ENCODE results near the gene CEACAM3.

Gene CEACAM3

DNA sequence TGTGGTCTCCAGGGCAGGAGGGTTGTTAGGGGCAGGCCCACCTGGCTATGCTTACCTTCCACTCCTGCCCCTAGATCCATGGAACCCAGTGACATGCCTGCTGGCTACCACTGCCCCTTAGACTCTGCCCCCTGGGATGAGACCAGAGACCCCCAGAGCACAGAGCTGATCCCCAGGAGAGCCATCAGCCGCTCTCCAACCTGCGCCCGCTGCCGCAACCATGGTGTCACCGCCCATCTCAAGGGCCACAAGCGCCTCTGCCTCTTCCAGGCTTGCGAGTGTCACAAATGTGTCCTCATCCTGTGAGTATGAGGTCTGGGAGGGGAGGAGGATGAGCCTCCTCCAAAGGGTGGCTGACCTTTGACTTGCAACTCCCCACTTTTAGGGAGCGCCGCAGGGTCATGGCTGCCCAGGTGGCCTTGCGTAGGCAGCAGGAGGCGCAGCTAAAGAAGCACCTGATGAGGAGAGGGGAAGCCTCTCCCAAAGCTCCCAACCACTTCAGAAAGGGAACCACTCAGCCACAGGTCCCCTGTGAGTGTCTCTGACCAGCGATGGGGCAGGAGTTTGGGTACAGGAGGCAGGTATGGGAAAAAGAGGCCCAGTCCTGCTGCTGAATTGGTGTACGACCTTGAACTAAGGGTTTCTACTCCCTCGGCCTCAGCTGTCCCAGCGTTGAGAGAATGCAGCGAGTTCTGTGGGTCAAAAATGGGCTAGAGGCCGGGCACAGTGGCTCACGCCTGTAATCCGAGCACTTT lies 51.1 kb downstream of the CEACAM3 start:
- DNase-seq = no peak

DNA sequence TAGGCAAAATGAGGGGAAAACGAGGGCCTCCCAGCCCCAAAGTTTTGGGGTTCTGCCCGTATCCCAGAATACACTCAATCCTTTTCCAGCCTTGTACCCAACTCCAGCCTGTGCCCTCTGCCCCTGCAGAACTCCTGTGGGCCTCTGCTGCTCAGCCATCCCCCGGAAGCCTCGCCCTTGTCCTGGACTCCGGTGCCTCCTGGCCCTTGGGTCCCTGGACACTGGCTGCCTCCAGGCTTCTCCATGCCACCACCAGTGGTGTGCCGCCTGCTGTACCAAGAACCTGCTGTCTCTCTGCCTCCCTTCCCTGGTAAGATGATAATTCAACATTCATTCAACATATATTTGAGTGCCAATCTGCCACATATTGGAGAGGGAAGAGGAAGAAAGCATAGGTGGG lies 52.3 kb downstream of the CEACAM3 start:
- DNase-seq = no peak

DNA sequence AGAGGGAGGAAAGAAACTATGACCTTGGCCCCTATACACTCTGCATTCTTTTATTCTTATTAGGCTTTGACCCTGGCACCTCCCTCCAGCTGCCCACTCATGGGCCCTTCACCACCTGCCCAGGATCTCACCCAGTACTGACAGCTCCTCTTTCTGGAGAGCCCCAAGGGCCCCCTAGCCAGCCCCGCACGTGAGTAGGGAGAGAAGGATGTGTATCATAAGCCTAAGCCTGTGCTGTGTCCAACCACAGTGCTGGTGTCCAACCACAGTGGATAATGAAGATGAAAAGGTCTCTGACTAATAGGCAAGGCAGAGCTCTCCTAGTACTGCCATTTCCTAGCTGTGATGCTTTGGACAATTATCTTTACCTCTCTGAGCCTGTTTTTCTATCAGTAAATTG lies 52.7 kb downstream of the CEACAM3 start:
- no peak for DNase-seq

DNA sequence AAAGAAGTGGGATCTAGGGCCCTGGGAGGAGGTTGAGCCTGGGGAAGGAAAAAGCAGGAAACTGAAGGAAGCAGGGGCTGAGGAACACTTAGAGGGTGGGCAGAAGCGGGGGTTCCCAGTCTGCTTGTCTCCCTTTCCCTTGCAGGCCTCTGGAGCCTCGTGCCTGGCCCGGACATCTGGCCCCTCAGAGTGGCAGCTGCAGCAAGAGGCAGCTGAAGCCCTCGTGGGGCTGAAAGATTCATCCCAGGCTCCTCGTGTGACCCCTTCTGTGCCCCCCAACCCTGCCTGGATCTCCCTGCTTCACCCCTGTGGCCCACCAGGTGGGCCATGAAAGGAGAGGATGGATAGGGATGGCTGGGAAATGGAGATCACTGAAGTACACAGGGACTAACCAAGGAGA lies 54.0 kb downstream of the CEACAM3 start:
- no peak for DNase-seq

DNA sequence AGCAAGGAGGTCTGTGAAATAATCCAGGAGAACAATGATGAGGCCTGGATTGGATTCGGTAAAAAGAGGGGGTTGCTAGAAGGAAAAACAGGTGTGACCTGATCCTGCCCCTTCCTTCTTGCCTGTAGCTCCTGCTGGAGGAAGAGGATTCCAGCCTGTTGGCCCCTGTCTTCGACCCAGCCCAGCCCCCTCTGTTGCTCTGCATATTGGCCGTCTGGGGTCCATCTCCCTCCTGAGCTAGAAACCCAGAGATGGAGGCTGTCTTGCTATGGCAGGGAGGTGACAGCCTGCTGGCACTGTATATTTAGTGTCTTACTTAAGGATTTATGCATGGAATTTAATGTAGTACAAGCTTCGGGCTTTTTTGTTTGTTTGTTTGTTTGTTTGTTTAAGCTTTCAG lies 55.1 kb downstream of the CEACAM3 start:
- no peak for DNase-seq

DNA sequence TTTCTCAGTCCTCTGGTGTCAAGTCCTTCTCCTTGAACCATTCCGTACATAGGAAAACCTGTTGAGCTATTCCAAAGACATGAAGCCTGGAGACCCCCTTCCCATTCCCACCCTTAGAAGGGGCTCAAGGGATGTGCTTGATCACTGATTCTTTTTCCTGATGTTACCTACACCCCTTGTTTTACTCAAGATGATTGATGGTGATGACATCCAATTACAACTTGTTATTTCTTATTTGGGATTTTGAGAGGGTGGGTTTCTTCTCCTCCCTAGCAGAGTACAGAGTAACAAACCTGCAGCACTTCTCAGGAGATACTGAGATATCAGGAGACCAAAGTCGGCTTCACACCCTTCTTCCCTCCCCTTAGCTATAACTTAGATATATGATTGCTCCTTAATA lies 57.0 kb downstream of the CEACAM3 start:
- DNase-seq = no peak

DNA sequence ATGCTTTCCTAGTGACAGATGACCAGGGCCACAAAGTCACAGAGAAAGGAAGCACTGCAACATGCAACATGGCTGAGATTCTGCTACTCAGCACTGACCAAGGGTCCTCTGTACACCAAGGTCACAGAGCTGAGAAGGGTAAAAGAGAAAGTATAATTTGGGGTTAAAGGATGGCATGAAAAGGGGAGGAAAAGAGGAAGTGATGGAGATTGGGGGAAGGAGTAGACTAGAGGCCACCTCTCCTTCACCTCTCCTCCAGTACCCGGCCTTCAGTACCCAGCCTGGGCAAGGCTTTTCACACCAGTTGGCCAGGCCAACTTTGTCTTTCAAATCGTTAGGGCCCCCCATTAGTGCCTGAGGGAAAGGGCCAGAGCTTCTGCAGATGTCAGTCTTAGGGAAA lies 57.4 kb downstream of the CEACAM3 start:
- no peak for DNase-seq

DNA sequence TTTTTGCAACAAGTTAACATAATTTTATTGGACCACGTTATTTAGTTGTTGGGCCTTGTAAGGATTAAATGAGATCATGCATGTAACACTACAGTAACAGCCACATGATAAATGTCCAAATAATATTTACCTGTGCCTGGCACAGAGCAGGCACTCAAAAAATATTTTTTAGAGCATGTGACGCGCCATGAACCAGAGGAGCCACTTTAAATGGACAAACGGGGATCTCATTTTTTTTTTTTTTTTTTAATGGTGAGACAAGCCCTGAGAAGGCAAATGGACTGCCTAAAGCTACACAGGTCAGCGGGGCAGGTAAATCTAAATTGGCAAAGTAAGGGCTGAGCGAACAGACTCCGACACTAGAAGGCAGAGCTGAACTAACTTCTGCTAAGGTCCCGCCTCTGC lies 62.8 kb downstream of the CEACAM3 start:
- no peak for DNase-seq

DNA sequence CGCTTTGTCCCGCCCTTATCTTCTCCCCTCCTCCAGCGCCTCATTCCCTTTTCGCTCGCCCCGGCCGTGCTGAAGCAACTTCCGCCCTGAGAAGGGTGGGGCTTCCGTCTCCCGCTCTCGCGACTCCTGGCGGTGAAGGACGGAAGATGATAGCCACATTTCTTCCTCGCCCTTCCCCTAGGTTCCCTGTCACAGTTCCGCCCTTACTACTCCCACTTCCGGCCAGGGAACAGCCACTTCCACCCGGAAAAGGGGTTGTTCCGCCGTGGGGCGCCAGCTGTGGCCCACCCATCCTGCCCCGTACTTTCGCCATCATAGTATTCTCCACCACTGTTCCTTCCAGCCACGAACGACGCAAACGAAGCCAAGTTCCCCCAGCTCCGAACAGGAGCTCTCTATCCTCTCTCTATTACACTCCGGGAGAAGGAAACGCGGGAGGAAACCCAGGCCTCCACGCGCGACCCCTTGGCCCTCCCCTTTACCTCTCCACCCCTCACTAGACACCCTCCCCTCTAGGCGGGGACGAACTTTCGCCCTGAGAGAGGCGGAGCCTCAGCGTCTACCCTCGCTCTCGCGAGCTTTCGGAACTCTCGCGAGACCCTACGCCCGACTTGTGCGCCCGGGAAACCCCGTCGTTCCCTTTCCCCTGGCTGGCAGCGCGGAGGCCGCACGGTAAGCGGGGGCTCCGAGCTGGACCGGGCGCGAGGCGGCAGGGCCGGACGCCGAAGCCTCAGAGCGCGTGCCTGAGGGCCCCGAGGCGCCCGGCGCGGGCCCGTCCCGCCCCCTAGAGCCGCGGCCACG lies 63.4 kb downstream of the CEACAM3 start, which contains the start of gene RPS19:
RPS19 (plus strand) TSS at position 638 of the 801 bp plus-strand sequence. CDS start 520 bp downstream, outside the sequence.
- peak; percentile 98 for DNase-seq

DNA sequence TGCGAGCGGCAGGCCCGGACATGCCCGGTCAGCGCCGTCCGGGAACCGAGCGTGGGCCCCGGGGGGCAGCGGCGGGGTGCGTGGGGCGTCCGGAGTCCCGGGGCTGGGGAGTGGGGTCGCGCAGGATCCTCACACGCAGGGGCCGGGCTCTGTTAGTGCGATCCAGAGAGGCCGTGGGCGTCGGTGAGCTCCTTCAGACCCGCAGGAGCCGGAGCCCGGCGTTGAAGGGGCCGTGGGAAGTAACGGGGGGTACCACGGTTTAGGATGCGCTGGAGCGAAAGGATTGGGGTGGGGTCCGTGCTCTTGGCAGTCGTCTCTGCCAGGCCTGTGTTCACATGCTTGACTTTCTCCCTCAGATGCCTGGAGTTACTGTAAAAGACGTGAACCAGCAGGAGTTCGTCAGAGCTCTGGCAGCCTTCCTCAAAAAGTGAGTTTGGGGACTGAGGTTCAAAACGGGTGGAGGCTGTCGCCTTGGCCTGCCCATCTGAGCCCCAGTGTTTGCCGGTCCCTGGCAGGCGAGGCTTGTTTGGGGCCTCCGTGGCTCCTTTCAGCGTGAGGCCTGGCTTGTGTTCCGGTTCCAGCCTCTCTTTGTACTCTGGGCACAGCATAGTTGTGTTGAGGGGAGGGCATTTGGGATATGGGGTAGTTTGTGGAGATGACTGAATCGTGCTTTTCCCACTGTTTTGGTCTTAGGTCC lies 64.2 kb downstream of the CEACAM3 start:
- DNase-seq = no peak
